Esophagus (tissue), 2 donors: ENCODE measurements around the gene PNMA6F. TPM values are rescaled to one million over a fixed set of nuclear protein-coding genes. Genes with fewer than 3 reads are reported as not detected.

Experiments used
- H3K27ac ChIP-seq, 2 donors: one replicate each; pipeline ENCODE4 v1.5.1; 2013; ENCODE audit warnings: low read depth in 2 of 2, mild to moderate bottlenecking in 2 of 2, inconsistent platforms in 1 of 2, low read length in 1 of 2, moderate library complexity in 1 of 2
- H3K27me3 ChIP-seq, 2 donors: one replicate each; pipeline ENCODE4 v1.6.1; 2013; ENCODE audit warnings: low read length in 2 of 2, control low read depth in 1 of 2, mild to moderate bottlenecking in 1 of 2; ENCODE audit not compliant: insufficient read depth in 2 of 2, control insufficient read depth in 1 of 2
- H3K36me3 ChIP-seq, 2 donors: one replicate each; pipeline ENCODE4 v1.6.1; 2013; ENCODE audit warnings: low read length in 1 of 2; ENCODE audit not compliant: control insufficient read depth in 2 of 2, insufficient read depth in 2 of 2
- H3K4me1 ChIP-seq, 2 donors: one replicate each; pipeline ENCODE4 v1.6.1; 2013; ENCODE audit warnings: low read length in 1 of 2; ENCODE audit not compliant: control insufficient read depth in 2 of 2, insufficient read depth in 2 of 2
- H3K4me3 ChIP-seq, 2 donors: one replicate each; pipeline ENCODE4 v1.5.1; 2013; ENCODE audit warnings: low read length in 2 of 2, mild to moderate bottlenecking in 2 of 2, low read depth in 1 of 2, moderate library complexity in 1 of 2
- H3K9me3 ChIP-seq, 2 donors: one replicate each; pipeline ENCODE4 v1.6.1; 2013; ENCODE audit warnings: mild to moderate bottlenecking in 2 of 2, low read depth in 1 of 2, low read length in 1 of 2, moderate library complexity in 1 of 2; ENCODE audit not compliant: control insufficient read depth in 2 of 2, insufficient read depth in 1 of 2
- WGBS, 2 donors: extraction: QIAGEN DNeasy Blood & Tissue Kit; methylation state at CpG; one replicate each; pipeline ENCODE4 v1.1.7; 2013; 5-methylcytosine and 5-hydroxymethylcytosine counted together
- polyA plus RNA-seq, 2 donors: library from polyadenylated mRNA; stranded (reverse); fragments of 200-250 nt; gene quantifications; one replicate each; pipeline ENCODE4 v1.2.3, GENCODE V29; 2013
- donor health status: healthy with polysubstance abuse.
- donor health status: Bipolar disorder and iron deficiency.

The PNMA6F gene
- not detected for polyA plus RNA-seq

DNA sequence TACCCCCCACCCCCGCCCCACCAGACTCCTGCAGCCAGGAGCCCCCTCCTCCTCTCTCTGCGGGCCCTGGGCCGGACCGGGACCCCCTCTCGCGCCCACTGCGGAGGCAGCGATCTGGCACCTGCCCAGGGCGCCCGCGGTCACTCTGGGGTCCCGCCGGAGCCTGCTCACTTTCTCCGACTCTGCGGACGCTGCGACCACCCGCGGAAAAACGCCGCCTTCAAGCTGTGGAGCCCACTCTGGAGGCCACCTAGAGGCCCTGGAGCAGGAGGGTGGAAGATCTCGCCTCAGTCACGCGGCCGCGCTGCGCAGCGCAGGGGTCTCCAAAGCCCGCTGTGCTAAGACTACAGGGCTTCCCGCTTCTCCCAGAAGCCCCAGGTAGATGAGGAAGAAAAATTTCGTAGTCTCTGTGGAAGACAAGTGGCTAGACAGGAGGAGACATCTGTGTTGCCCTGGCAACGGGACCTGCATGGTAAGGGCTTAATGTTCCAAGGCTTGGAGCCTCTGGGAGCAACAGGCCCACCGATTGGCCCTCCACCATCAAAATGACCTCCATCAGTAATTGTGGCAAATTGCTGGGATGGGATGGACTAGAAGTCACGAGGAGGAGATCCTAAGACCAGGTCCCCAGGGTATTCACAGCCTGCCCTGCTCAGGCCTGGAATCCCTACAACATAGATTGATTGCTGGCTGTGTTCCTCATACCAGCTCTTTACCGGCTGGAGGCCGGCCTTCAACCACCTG, at the start of gene PNMA6F:
PNMA6F (minus strand) TSS at position 387 of the 744 bp plus-strand sequence. CDS start 1,093 bp downstream, outside the sequence.
- no peak within 1 kb of the TSS for H3K27ac ChIP-seq
- no peak within 1 kb of the TSS for H3K4me3 ChIP-seq
- H3K9me3 ChIP-seq: no peaks in the 10 kb centered on the region
- WGBS, 2 donors: 29 to 44% methylated on average over 29 to 36 of the region's 36 CpGs
- H3K36me3 ChIP-seq: no peaks in the 10 kb centered on the region
- H3K4me1 ChIP-seq: no peaks in the 10 kb centered on the region
- H3K27me3 ChIP-seq: no peaks in the 10 kb centered on the region

DNA sequence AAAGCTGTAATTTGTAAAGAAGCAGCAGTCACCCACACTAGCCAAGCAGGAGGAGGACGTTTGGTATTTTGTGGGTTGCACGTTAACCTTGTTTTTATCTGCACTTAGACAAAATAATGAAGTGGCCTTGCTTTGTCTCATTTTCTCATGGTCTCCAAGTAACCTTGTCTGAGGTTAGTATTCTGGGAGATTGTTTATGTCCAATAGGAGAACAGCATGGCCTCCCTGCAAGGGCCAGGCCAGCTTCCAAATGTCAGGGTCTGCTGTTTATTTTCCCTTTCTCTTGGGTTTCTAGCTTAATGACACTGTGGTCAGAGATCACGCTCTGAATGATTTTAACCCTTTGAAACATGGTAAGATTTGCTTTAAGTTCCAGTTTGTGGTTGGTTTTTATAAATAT, 49.7 kb upstream of the PNMA6F start:
- Histone ChIP-seq H3K36me3 (no peaks in the 10 kb centered on the region), H3K9me3 (no peaks in the 10 kb centered on the region), H3K4me3 (no peak overlapping the region), H3K4me1 (no peaks in the 10 kb centered on the region), H3K27ac (no peak overlapping the region), H3K27me3 (peaks cover 0 to 3% of the 10 kb centered on the region in 2 donors)
- WGBS, 2 donors: 50 to 53% methylated on average over 3 of the region's 3 CpGs

DNA sequence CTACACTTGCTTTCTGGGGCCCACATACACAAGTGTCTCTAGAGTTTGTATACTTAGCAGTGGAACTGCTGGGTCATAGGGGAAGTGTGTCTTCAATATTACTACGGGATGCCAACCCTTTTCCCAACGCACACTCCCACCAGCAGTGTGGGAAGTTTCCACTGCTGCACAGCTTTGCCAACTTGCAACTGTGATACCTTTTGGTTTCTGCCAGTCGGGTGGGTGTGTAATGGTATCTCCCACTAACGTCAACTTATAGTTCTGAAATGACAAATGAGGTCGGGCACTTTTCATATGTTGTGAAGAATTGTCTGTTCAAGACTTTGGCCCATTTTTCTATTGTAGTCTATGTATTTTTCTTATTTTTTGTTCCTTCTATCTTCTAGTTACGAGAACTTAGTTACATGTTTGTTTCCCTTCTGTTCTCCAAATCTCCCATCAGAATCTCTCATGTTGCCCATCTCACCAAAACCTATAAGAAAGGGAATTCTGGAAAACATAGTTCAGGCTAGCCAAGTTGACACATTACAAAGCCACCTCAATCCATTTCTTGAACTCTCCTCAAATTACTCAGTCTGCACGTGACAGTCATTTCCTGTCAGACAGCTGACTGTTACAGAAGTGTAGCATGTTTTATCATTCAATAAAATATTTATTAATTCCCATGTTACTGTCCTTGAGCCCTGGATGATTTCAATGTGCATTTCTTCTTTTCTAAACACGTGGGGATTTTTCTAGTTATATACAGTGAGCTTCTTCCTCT, 48.9 kb upstream of the PNMA6F start:
- peaks cover 0 to 3% of the 10 kb centered on the region in 2 donors for H3K27me3 ChIP-seq

DNA sequence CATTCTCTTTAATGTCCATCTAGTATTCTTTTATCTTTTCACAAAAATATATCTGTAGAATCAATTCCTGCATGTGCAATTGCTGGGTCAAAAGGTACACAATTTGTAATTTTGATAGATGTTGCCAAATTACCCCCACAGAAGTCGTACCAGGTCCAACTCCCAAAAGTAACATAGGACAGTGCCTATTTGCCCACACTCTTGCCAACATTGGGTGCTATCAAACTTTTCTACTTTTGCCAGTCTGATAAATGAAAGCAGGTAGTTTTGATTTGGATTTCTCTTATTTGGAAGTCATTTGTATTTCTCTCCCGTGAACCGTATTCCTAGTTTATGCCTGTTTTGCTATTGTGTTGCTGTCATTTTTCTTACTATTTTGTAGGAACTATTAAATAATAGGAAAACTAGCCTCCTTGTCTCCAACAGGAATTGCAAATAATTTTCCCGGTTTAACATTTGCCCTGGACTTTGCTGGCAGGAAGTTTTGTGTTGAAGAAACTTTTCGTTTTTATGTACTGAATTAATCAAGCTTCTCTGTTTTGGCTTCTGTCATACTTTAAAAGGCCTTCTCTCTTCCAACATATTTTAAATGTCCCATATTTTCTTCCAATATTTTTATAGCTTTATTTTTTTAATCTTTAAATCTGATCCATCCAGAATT, 45.4 kb upstream of the PNMA6F start:
- 74 to 81% methylated on average over 5 of the region's 5 CpGs for WGBS, 2 donors
- Histone ChIP-seq H3K27me3 (no peaks in the 10 kb centered on the region), H3K4me1 (no peaks in the 10 kb centered on the region), H3K27ac (no peak overlapping the region), H3K9me3 (no peaks in the 10 kb centered on the region), H3K4me3 (no peak overlapping the region), H3K36me3 (no peaks in the 10 kb centered on the region)

More for the DNA sequence above, 48.9 kb upstream of the PNMA6F start:
- H3K4me1 ChIP-seq: no peaks in the 10 kb centered on the region
- no peak overlapping the region for H3K27ac ChIP-seq
- no peaks in the 10 kb centered on the region for H3K9me3 ChIP-seq
- no peak overlapping the region for H3K4me3 ChIP-seq
- no peaks in the 10 kb centered on the region for H3K36me3 ChIP-seq
- 65 to 79% methylated on average over 8 of the region's 8 CpGs for WGBS, 2 donors

DNA sequence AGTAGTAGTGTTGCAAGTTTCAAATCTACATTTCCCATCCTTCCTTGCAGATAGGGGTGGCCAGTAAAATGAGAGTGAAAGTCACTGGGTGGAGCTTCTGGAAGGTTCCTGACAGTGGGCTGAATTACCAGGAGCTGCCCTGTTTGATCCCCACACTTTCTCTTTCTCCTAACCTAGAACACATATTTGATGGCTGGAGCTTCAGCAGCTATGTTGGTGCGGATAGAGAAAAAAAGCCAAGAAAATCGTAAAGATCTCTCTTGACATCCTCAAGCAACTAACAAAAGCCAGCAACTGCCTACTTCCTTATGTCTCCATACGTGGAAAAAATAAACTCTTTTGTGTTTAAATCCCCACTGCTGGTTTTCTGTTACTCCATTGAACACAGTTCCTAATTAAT, 44.6 kb upstream of the PNMA6F start:
- no peaks in the 10 kb centered on the region for H3K27me3 ChIP-seq
- H3K27ac ChIP-seq: no peak overlapping the region
- WGBS, 2 donors: 78 to 89% methylated on average over 3 of the region's 3 CpGs
- no peak overlapping the region for H3K4me3 ChIP-seq
- no peaks in the 10 kb centered on the region for H3K36me3 ChIP-seq
- no peaks in the 10 kb centered on the region for H3K9me3 ChIP-seq
- H3K4me1 ChIP-seq: no peaks in the 10 kb centered on the region

DNA sequence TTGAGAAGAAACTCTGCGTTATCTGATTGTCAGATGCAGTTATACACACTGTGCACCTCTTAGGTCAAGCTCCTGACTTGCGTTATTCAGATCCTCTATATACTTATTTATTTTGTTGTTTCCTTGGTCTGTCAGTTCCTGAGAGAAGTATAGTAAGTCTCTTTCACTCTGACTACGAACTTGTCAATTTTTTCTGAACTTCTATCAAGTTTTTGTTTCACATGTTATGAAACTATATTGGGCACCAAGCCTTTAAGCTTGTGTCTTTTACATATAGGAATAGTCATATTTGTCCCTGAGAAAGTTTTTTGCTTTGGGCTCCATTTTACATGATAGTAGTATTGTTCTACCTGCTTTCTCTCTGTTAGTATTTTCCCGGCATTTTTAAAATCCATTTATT, 44.1 kb upstream of the PNMA6F start:
- Histone ChIP-seq H3K4me3 (no peak overlapping the region), H3K27me3 (no peaks in the 10 kb centered on the region), H3K4me1 (no peaks in the 10 kb centered on the region), H3K9me3 (no peaks in the 10 kb centered on the region), H3K27ac (no peak overlapping the region), H3K36me3 (no peaks in the 10 kb centered on the region)
- WGBS, 2 donors: 74 to 85% methylated on average over 4 of the region's 4 CpGs

DNA sequence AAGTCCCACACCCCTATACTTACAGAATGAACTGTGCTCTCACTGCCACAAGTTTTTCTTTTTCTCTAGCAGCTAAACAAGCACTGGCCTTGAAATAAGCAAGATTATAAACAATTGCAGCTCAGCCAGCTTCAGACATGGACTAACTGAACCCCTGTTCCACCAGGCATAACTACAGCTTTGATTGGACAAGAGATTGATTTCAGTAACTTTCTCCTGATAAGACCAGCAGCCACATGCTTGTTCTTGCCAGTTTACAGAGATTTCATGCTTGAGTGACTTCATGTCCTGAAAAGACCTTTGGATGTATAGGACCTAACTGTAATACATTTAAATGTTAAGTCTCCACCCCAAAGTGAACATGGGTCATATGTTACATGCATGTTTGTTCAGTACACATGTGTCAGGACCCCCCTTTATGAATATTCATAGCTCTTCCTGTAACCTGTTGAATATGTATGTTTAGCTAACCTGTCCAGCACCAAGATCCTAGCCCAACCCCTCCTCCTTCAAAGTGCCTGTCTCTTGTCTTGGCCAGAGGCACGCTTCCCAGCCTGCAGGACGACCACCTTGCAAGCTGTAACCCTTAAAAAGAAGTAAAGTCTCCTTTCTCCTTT, 40.3 kb upstream of the PNMA6F start:
- H3K4me3 ChIP-seq: no peak overlapping the region
- no peaks in the 10 kb centered on the region for H3K36me3 ChIP-seq
- no peaks in the 10 kb centered on the region for H3K27me3 ChIP-seq
- no peak overlapping the region for H3K27ac ChIP-seq
- H3K4me1 ChIP-seq: no peaks in the 10 kb centered on the region
- WGBS, 2 donors: 41 to 74% methylated on average over 2 of the region's 2 CpGs
- peaks cover 0 to 2% of the 10 kb centered on the region in 2 donors for H3K9me3 ChIP-seq

DNA sequence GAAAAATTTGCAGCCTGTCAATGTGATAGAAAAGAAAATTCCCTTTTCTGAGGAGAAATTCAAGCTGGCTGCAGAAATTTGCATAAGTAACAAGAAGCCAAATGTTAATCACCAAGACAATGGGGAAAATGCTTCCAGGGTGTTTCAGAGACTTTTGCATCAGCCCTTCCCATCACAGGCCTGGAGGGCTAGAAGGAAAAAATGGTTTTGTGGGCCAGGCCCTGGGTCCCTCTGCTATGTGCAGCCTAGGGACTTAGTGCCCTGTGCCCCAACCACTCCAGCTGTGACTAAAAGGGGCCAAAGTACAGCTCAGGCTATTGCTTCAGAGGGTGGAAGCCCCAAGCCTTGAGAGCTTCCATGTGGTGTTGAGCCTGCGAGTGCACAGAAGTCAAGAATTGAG, 36.3 kb upstream of the PNMA6F start:
- WGBS, 2 donors: 93 to 100% methylated on average over 1 of the region's 1 CpG
- Histone ChIP-seq H3K4me3 (no peak overlapping the region), H3K9me3 (peaks cover 2 to 5% of the 10 kb centered on the region in 2 donors), H3K36me3 (no peaks in the 10 kb centered on the region), H3K27me3 (peaks cover 0 to 3% of the 10 kb centered on the region in 2 donors), H3K4me1 (no peaks in the 10 kb centered on the region), H3K27ac (no peak overlapping the region)

DNA sequence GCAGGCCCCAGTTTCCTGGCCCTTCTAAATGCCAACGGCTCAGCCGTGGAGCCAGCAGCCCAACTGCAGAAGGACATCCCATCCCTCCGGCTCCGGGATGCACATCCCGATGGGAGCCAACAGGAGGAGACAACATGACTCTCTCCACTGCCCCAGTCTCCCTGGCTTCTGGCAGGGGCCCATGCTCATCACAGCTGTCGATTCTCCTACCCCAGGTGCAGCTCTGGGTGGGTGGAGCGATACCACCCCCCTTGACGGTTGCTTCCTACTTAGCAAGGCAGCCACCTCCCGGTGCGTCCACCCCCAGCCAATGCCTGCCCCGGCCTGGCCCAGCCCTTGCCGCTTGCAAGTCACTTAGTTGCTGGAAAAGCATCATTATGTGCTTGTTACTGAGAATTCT, 31.8 kb upstream of the PNMA6F start:
- H3K27me3 ChIP-seq: peaks cover 0 to 3% of the 10 kb centered on the region in 2 donors
- no peak overlapping the region for H3K27ac ChIP-seq
- H3K9me3 ChIP-seq: peaks cover 2 to 5% of the 10 kb centered on the region in 2 donors
- H3K4me1 ChIP-seq: no peaks in the 10 kb centered on the region
- H3K36me3 ChIP-seq: no peaks in the 10 kb centered on the region
- 73% methylated on average over 12 of the region's 12 CpGs for WGBS, 2 donors
- no peak overlapping the region for H3K4me3 ChIP-seq
